SK-N-MC (cell line): ENCODE results near the gene CEBPZ.
"Not testable (repeated sequence)": the region's sequence is repeated elsewhere in the genome, so short reads cannot be mapped to it uniquely, and the experiment has no call there.

Experiments
- DNase-seq: peaks from one replicate; pipeline ENCODE4 v3.0.0-alpha.2; 2011; ENCODE audit warnings: low read depth, low spot score
- H3K27ac ChIP-seq: fragments of 200-600 bp; sonication (generic); 2 replicates; pipeline ENCODE4 v1.5.1; 2016; ENCODE audit warnings: mixed run types
- H3K36me3 ChIP-seq: fragments of 200-600 bp; sonication (generic); 2 replicates; pipeline ENCODE4 v1.6.1; 2017; ENCODE audit warnings: antibody characterized with exemption, low read length, mixed read lengths; ENCODE audit not compliant: insufficient read depth
- H3K4me3 ChIP-seq: fragments of 200-600 bp; sonication (generic); 2 replicates; pipeline ENCODE4 v1.5.1; 2016
- H3K9ac ChIP-seq: fragments of 200-600 bp; sonication (generic); 2 replicates; pipeline ENCODE4 v1.8.0; 2017; ENCODE audit warnings: mixed run types, mixed read lengths; ENCODE audit not compliant: insufficient read length
- H3K9me3 ChIP-seq: fragments of 200-600 bp; sonication (generic); 2 replicates; pipeline ENCODE4 v1.6.1; 2017; ENCODE audit warnings: low read depth, mild to moderate bottlenecking, antibody characterized with exemption, low read length, moderate library complexity, mixed read lengths
- EZH2 ChIP-seq: fragments of 200-600 bp; sonication (generic); IDR thresholded peaks from one replicate; pipeline ENCODE4 v1.6.1; 2017; ENCODE audit warnings: antibody characterized with exemption
- FOXP2 ChIP-seq: optimal IDR thresholded peaks from 2 replicates; pipeline ENCODE3; 2011; ENCODE audit warnings: mild to moderate bottlenecking, moderate library complexity; ENCODE audit not compliant: insufficient read depth; ENCODE audit errors: extremely low read length, control extremely low read depth
- POLR2AphosphoS5 ChIP-seq: IDR thresholded peaks from 2 replicates; pipeline ENCODE4 v1.6.1; 2012; ENCODE audit warnings: mild to moderate bottlenecking, low read depth, low read length, borderline replicate concordance

The CEBPZ gene

GRCh38 chr2:37226863-37227262 is 4.5 kb downstream of the CEBPZ start:
- peaks cover 67% of the 10 kb centered on the region for H3K36me3 ChIP-seq

GRCh38 chr2:37225129-37225528 is 6.3 kb downstream of the CEBPZ start:
- H3K9me3 ChIP-seq, H3K9ac ChIP-seq, DNase-seq, H3K27ac ChIP-seq, H3K4me3 ChIP-seq: not testable (repeated sequence)
- peaks cover 84% of the 10 kb centered on the region for H3K36me3 ChIP-seq

More at GRCh38 chr2:37226863-37227262, 4.5 kb downstream of the CEBPZ start:
- H3K4me3 ChIP-seq, result no peak overlapping the region
- no peaks in the 10 kb centered on the region for H3K9me3 ChIP-seq
- TF ChIP-seq POLR2AphosphoS5 (no peak), FOXP2 (no peak), EZH2 (no peak)
- DNase-seq, result no peak
- H3K9ac ChIP-seq, result no peak overlapping the region
- no peak overlapping the region for H3K27ac ChIP-seq

DNA sequence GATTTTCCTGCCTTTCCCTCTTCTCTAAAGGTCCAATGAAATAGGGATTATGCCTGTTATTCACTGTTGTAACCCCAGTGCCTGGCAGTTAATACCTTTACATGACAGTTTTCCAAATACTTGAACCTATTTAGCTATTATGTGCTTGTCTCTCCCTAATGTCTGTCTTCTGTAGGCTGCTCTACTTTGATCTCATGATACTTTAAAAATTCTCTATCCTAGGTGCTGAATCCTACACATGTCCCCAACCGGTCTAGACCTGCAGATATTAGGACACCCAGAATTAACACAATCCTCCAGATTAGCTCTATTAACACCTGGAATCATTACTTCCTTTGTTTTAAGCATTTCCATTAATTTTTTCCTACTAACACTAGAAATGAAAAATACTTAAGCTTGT is 7.3 kb downstream of the CEBPZ start:
- H3K36me3 ChIP-seq, result peaks cover 89% of the 10 kb centered on the region
- H3K9me3 ChIP-seq, result no peaks in the 10 kb centered on the region
- DNase-seq, result no peak
- TF ChIP-seq POLR2AphosphoS5 (no peak), FOXP2 (no peak), EZH2 (no peak)
- no peak overlapping the region for H3K9ac ChIP-seq
- no peak overlapping the region for H3K27ac ChIP-seq
- no peak overlapping the region for H3K4me3 ChIP-seq

- Histone ChIP-seq H3K9ac (no peak overlapping the region), H3K9me3 (no peaks in the 10 kb centered on the region), H3K36me3 (peaks cover 89% of the 10 kb centered on the region), H3K27ac (no peak overlapping the region), H3K4me3 (no peak overlapping the region)
- DNase-seq, result no peak
- TF ChIP-seq EZH2, result no peak
- TF ChIP-seq POLR2AphosphoS5, result no peak
- no peak for TF ChIP-seq FOXP2
Observed at GRCh38 chr2:37223131-37223530, 8.3 kb downstream of the CEBPZ start.

GRCh38 chr2:37219046-37219445 is 12.3 kb downstream of the CEBPZ start:
- H3K36me3 ChIP-seq, result peaks cover 91% of the 10 kb centered on the region
- TF ChIP-seq FOXP2 (no peak), EZH2 (no peak), POLR2AphosphoS5 (no peak)
- H3K9me3 ChIP-seq, result no peaks in the 10 kb centered on the region
- H3K4me3 ChIP-seq, result no peak overlapping the region
- H3K9ac ChIP-seq, result no peak overlapping the region
- DNase-seq, result no peak
- H3K27ac ChIP-seq, result no peak overlapping the region

- peaks cover 92% of the 10 kb centered on the region for H3K36me3 ChIP-seq
- no peak for DNase-seq
- H3K9ac ChIP-seq, result peak overlapping the region; percentile 43
- H3K4me3 ChIP-seq, result no peak overlapping the region
- no peak for TF ChIP-seq EZH2
- TF ChIP-seq POLR2AphosphoS5, result no peak
- TF ChIP-seq FOXP2, result no peak
- H3K27ac ChIP-seq, result peak overlapping the region; percentile 79
- H3K9me3 ChIP-seq, result peaks cover 3% of the 10 kb centered on the region
Observed at GRCh38 chr2:37215250-37215649, 16.1 kb downstream of the CEBPZ start.

- Histone ChIP-seq H3K4me3 (no peak overlapping the region), H3K9ac (no peak overlapping the region), H3K36me3 (peaks cover 100% of the 10 kb centered on the region), H3K9me3 (peaks cover 24% of the 10 kb centered on the region), H3K27ac (no peak overlapping the region)
- no peak for DNase-seq
- TF ChIP-seq EZH2 (no peak), FOXP2 (no peak), POLR2AphosphoS5 (no peak)
Observed at GRCh38 chr2:37211939-37212338, 19.5 kb downstream of the CEBPZ start.

DNA sequence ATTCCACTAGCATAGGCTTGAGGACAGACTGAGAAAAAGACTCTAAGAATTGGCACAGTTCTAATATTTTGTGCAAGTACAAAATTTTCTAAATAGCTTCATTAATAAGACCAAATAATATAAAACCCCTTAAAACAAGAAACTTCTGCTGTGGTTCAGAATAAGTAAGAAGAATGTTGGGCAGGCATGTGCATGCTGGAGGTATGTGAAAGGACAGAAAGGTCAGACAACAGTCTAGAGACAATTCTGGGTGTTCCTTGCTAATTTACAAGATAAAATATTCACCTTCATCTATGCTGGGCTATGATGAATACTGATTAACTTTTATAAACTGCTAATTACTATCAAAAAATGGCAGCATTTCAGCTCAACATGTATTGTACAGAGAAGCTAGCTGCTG is 20.2 kb downstream of the CEBPZ start:
- TF ChIP-seq FOXP2 (no peak), POLR2AphosphoS5 (no peak), EZH2 (no peak)
- no peak overlapping the region for H3K9ac ChIP-seq
- H3K4me3 ChIP-seq, result no peak overlapping the region
- peaks cover 31% of the 10 kb centered on the region for H3K9me3 ChIP-seq
- no peak overlapping the region for H3K27ac ChIP-seq
- DNase-seq, result no peak
- H3K36me3 ChIP-seq, result peaks cover 100% of the 10 kb centered on the region

DNA sequence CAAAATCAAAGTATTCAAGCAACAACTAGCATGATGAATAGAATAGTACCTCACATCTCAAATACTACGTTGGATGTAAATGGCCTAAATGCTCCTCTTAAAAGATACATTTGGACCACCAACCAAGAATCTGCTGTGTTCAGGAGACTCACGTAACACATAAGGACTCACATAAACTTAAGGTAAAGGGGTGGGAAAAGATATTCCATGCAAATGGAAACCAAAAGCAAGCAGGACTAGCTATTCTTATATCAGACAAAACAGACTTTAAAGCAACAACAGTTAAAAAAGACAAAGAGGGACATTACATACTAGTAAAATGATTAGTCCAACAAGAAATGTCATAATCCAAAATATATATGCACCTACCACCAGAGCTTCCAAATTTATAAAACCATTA is 24.6 kb downstream of the CEBPZ start:
- not testable (repeated sequence) for H3K4me3 ChIP-seq, H3K27ac ChIP-seq, H3K9ac ChIP-seq, DNase-seq
- peaks cover 99% of the 10 kb centered on the region for H3K36me3 ChIP-seq
- H3K9me3 ChIP-seq, result peaks cover 58% of the 10 kb centered on the region
